ENCODE results near the gene ISG20.
A peak's percentile ranks its signal among the peaks of the same experiment; 100 is the strongest.

ISG20 gene

GRCh38 chr15:88617031-88617722 lies 21.6 kb upstream of the ISG20 start:
- Histone ChIP-seq H3K27ac (ENCODE audit: extremely low read depth, low read depth, low read length) (no peak overlapping the region), H3K9me3 (ENCODE audit: control insufficient read depth, insufficient read depth, low read depth, low read length) (no peaks in the 10 kb centered on the region), H3K36me3 (ENCODE audit: control insufficient read depth in 2 of 2, insufficient read depth in 1 of 2, low read length in 2 of 2) (peaks cover 0 to under 1% of the 10 kb centered on the region in 2 experiments; a peak in 1 of 3 replicates), H3K4me3 (ENCODE audit: low read depth, low read length) (no peak overlapping the region), H3K4me1 (ENCODE audit: control insufficient read depth, insufficient read depth, low read length) (peaks cover 4% of the 10 kb centered on the region)
- TF ChIP-seq ZNF121 (tag by site-specific recombination; IDR thresholded peaks at IDR 0.05) (peak; percentile 98), ZNF214 (tag by site-specific recombination; IDR thresholded peaks at IDR 0.05; ENCODE audit: borderline replicate concordance) (no peak)
- ChIA-PET POLR2A (no interaction called here), CTCF (interaction anchor here (0.7 to 5.1 kb wide), 4 partner anchors 46 to 1820 kb away, joined by 3 to 22 read pairs (median 13); partner anchors contain the start of genes MRPL46 and MRPS11)

- Histone ChIP-seq H3K36me3 (ENCODE audit: control insufficient read depth in 2 of 2, insufficient read depth in 1 of 2, low read length in 2 of 2) (peaks cover 0 to 6% of the 10 kb centered on the region in 2 experiments; a peak in 1 of 3 replicates), H3K4me1 (ENCODE audit: control insufficient read depth, insufficient read depth, low read length) (peaks cover 6% of the 10 kb centered on the region), H3K4me3 (ENCODE audit: low read depth, low read length) (no peak overlapping the region), H3K27ac (ENCODE audit: extremely low read depth, low read depth, low read length) (no peak overlapping the region), H3K9me3 (ENCODE audit: control insufficient read depth, insufficient read depth, low read depth, low read length) (no peaks in the 10 kb centered on the region)
- CTCF ChIA-PET = no interaction called here
- POLR2A ChIA-PET = no interaction called here
- peak; percentile 90 for TF ChIP-seq KLF17 (tag by site-specific recombination; IDR thresholded peaks at IDR 0.05)
- no peak for TF ChIP-seq ZNF19 (tag by site-specific recombination; IDR thresholded peaks at IDR 0.05; ENCODE audit: low read depth)
- no peak for TF ChIP-seq ZNF398 (tag by site-specific recombination; IDR thresholded peaks at IDR 0.05)
- no peak for TF ChIP-seq REST (tag by site-specific recombination; IDR thresholded peaks at IDR 0.05)
- TF ChIP-seq KLF1 (tag by site-specific recombination; IDR thresholded peaks at IDR 0.05) = peak; percentile 73
- no peak for TF ChIP-seq ZNF624 (tag by site-specific recombination; IDR thresholded peaks at IDR 0.05)
- TF ChIP-seq WT1 (tag by site-specific recombination; IDR thresholded peaks at IDR 0.05) = 0 out of 2 replicates have a peak, but pooled peaks have one; percentile 18
These were observed 21.0 kb upstream of the ISG20 start for GRCh38 chr15:88617790-88618189.

GRCh38 chr15:88618686-88619085 lies 20.1 kb upstream of the ISG20 start:
- CTCF ChIA-PET = interaction anchor here (0.5 to 0.6 kb wide), 2 partner anchors 195 to 261 kb away, joined by 4 read pairs; no protein-coding TSS in a partner anchor
- POLR2A ChIA-PET = interaction anchor here (0.6 to 1.7 kb wide), 2 partner anchors 9 to 20 kb away, joined by 5 to 7 read pairs; no protein-coding TSS in a partner anchor

More at GRCh38 chr15:88618686-88619085, 20.1 kb upstream of the ISG20 start:
- no peak overlapping the region for H3K27ac ChIP-seq (ENCODE audit: extremely low read depth, low read depth, low read length)
- peaks cover 0 to 15% of the 10 kb centered on the region in 2 experiments; a peak in 1 of 3 replicates for H3K36me3 ChIP-seq (ENCODE audit: control insufficient read depth in 2 of 2, insufficient read depth in 1 of 2, low read length in 2 of 2)
- H3K9me3 ChIP-seq (ENCODE audit: control insufficient read depth, insufficient read depth, low read depth, low read length) = no peaks in the 10 kb centered on the region
- no peak for TF ChIP-seq ZNF488 (tag by site-specific recombination; IDR thresholded peaks at IDR 0.05)
- no peak for TF ChIP-seq ZNF132 (tag by site-specific recombination; IDR thresholded peaks at IDR 0.05; ENCODE audit: borderline replicate concordance)
- TF ChIP-seq ZNF341 (tag by site-specific recombination; IDR thresholded peaks at IDR 0.05; ENCODE audit: low read depth) = no peak
- no peak for TF ChIP-seq ZNF624 (tag by site-specific recombination; IDR thresholded peaks at IDR 0.05)
- TF ChIP-seq ZNF138 (tag by site-specific recombination; IDR thresholded peaks at IDR 0.05; ENCODE audit: borderline replicate concordance) = no peak
- peak; percentile 92 for TF ChIP-seq ZBTB6 (tag by site-specific recombination; IDR thresholded peaks at IDR 0.05)
- no peak for TF ChIP-seq ZNF26 (tag by site-specific recombination; IDR thresholded peaks at IDR 0.05)
- peak; percentile 70 for TF ChIP-seq ZNF121 (tag by site-specific recombination; IDR thresholded peaks at IDR 0.05)
- H3K4me3 ChIP-seq (ENCODE audit: low read depth, low read length) = no peak overlapping the region
- peaks cover 12% of the 10 kb centered on the region for H3K4me1 ChIP-seq (ENCODE audit: control insufficient read depth, insufficient read depth, low read length)
